Measurements from ENCODE around the gene NPY1R. TPM values are rescaled to one million over a fixed set of nuclear protein-coding genes. Genes with fewer than 3 reads are reported as not detected.

Gene NPY1R
- total and polyA plus RNA-seq, 7 donors, result 0.29 to 1.2 (median 0.69) TPM

DNA sequence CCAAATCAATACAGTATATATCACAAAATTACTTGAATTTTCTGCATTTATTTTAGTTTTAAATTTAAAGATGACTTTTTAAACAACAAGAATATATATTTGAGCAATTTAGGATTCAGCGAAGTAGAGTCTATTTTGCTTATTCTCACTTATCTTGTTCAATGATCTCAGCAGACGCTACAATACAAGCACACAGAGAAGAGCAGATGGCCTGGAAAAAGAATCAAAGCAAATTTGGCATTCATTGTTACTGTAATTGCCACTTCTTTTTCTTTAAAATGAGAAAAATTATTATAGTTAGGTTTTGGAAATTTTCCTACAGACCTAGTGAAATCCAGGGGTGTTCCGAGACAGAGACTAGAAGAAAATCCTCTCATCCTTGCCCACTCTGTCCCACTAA is 57.5 kb downstream of the NPY1R start:
- Histone ChIP-seq H3K36me3 (ENCODE audit: insufficient read depth in 1 of 2, low read depth in 1 of 2) (no peaks in the 10 kb centered on the region), H3K4me3 (no peak overlapping the region), H3K27ac (no peak overlapping the region), H3K27me3 (ENCODE audit: insufficient read depth in 3 of 3, low read length in 2 of 3) (peaks cover 0 to 2% (median 0%) of the 10 kb centered on the region in 3 donors), H3K9me3 (no peaks in the 10 kb centered on the region), H3K4me1 (no peaks in the 10 kb centered on the region)
- TF ChIP-seq, protein P1, sequence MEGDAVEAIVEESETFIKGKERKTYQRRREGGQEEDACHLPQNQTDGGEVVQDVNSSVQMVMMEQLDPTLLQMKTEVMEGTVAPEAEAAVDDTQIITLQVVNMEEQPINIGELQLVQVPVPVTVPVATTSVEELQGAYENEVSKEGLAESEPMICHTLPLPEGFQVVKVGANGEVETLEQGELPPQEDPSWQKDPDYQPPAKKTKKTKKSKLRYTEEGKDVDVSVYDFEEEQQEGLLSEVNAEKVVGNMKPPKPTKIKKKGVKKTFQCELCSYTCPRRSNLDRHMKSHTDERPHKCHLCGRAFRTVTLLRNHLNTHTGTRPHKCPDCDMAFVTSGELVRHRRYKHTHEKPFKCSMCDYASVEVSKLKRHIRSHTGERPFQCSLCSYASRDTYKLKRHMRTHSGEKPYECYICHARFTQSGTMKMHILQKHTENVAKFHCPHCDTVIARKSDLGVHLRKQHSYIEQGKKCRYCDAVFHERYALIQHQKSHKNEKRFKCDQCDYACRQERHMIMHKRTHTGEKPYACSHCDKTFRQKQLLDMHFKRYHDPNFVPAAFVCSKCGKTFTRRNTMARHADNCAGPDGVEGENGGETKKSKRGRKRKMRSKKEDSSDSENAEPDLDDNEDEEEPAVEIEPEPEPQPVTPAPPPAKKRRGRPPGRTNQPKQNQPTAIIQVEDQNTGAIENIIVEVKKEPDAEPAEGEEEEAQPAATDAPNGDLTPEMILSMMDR (IDR thresholded peaks at IDR 0.05), result no peak
- DNase-seq (no peak), ATAC-seq (no peak)
- intact Hi-C loops (cut with DNase I), result no loop called here
- WGBS, 3 donors, result 81 to 90% (median 84%) methylated on average over 3 of the region's 3 CpGs

Other genes with a start within 250 kb of the NPY1R start
- 10 to 100 TPM; 16.8 to 28.1 (median 20.6) TPM for gene NAF1, start 165.7 kb downstream of the NPY1R start, total RNA-seq
- 10 to 100 TPM in 1 of 3 donors, 1 to 10 TPM in 2; 7.0 to 11.3 (median 8.4) TPM for gene NAF1, start 165.7 kb downstream of the NPY1R start, polyA plus RNA-seq
- under 1 TPM in 2 of 4 donors, not detected in 2; 0.11 to 0.19 TPM for gene NPY5R, start 11.3 kb upstream of the NPY1R start, total RNA-seq
- gene NPY5R, start 11.3 kb upstream of the NPY1R start, polyA plus RNA-seq, result under 1 TPM; 0.05 to 0.23 (median 0.13) TPM
- not detected for gene TKTL2, start 141.2 kb upstream of the NPY1R start, total RNA-seq
- not detected for gene TKTL2, start 141.2 kb upstream of the NPY1R start, polyA plus RNA-seq
- 10 to 100 TPM in 2 of 4 donors, 1 to 10 TPM in 2; 9.7 to 14.7 (median 10.7) TPM for gene TMA16, start 162.1 kb upstream of the NPY1R start, total RNA-seq
- gene TMA16, start 162.1 kb upstream of the NPY1R start, polyA plus RNA-seq, result 10 to 100 TPM in 1 of 3 donors, 1 to 10 TPM in 2; 4.6 to 12.2 (median 8.1) TPM

Data from psoas muscle (tissue), 8 donors.